ENCODE results near the gene MBD6. TPM values are rescaled to one million over a fixed set of nuclear protein-coding genes. Genes with fewer than 3 reads are reported as not detected.

Gene MBD6
- polyA plus RNA-seq, 1 donor (not counting 4 experiments of a cell fraction or from before 2014, with no cell fraction given) = 1.8 TPM

DNA sequence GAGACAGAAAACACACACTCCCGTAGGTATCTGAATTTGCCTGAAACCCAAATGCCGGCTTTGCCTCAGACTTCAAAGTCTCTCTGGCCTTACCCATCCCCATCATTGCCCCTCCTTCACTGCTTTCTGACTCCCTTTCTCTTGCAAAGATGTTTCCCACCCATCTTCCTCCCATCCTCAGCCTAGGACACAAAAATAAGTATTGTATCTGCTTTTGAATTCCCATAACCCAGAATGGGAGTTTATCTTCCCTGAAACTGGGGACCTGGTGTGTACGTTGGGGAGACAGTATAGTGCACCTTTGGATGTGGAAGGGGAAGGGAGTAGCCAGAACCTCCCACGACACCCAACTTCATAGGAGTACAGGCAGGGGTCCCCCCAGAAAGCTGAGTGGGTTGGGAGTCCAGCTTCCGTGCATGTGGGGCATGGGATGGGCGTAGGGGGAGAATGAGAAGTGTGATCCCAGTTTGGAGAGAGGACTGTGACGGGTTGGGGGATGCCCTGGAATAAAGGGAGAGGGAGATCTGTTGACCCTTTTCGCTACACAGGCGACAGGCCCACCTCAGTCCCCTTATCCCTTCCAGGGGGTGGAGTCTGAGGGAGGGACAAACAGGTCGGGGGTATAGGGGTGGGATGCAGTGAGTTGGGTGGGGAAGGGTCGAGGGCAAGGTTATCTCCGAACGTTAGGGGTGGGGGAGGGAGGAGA, 26.7 kb downstream of the MBD6 start:
- Histone ChIP-seq H3K79me2 (ENCODE audit: control insufficient read depth, insufficient read depth, low read length) (peaks cover 23% of the 10 kb centered on the region), H3K9ac (ENCODE audit: control insufficient read depth, extremely low read depth, insufficient read depth, low read length) (no peak overlapping the region), H3K9me1 (ENCODE audit: control insufficient read depth, extremely low read depth, insufficient read depth, low read length) (peaks cover 3% of the 10 kb centered on the region), H3K4me1 (ENCODE audit: control insufficient read depth, extremely low read depth, insufficient read depth, low read length) (peaks cover 20% of the 10 kb centered on the region), H3K27ac (ENCODE audit: control insufficient read depth, insufficient read depth, low read length) (no peak overlapping the region), H3K27me3 (ENCODE audit: control insufficient read depth, extremely low read depth, insufficient read depth, low read length) (peaks cover 26% of the 10 kb centered on the region), H3K9me3 (ENCODE audit: control insufficient read depth, low read depth, low read length) (no peaks in the 10 kb centered on the region), H3K4me3 (ENCODE audit: control insufficient read depth in 2 of 3, extremely low read depth in 1 of 3, insufficient read depth in 2 of 3, low read depth in 1 of 3, low read length in 3 of 3) (peak overlapping the region in 1 of 3 experiments; percentile 20), H3K4me2 (ENCODE audit: control insufficient read depth, extremely low read depth, insufficient read depth, low read depth, low read length) (peak overlapping the region; percentile 66), H3K36me3 (ENCODE audit: control insufficient read depth in 2 of 2, extremely low read depth in 1 of 2, insufficient read depth in 2 of 2, low read length in 2 of 2) (peaks cover 4 to 8% of the 10 kb centered on the region in 2 experiments), H4K20me1 (ENCODE audit: control insufficient read depth, extremely low read depth, insufficient read depth, low read length) (peaks cover 3% of the 10 kb centered on the region), H2AFZ (ENCODE audit: control insufficient read depth, low read length) (no peak overlapping the region)
- dilution Hi-C loops (cut with MboI; ENCODE audit: extremely low pct_ligation_motif_present, low sequenced_read_pairs) = no loop called here
- DNase-seq (ENCODE audit: low read depth, low spot score) (no peak), FAIRE-seq (no peak)
- TF ChIP-seq EZH2 (IDR thresholded peaks at IDR 0.05; ENCODE audit: low read length) = no peak
- TF ChIP-seq, protein P1, sequence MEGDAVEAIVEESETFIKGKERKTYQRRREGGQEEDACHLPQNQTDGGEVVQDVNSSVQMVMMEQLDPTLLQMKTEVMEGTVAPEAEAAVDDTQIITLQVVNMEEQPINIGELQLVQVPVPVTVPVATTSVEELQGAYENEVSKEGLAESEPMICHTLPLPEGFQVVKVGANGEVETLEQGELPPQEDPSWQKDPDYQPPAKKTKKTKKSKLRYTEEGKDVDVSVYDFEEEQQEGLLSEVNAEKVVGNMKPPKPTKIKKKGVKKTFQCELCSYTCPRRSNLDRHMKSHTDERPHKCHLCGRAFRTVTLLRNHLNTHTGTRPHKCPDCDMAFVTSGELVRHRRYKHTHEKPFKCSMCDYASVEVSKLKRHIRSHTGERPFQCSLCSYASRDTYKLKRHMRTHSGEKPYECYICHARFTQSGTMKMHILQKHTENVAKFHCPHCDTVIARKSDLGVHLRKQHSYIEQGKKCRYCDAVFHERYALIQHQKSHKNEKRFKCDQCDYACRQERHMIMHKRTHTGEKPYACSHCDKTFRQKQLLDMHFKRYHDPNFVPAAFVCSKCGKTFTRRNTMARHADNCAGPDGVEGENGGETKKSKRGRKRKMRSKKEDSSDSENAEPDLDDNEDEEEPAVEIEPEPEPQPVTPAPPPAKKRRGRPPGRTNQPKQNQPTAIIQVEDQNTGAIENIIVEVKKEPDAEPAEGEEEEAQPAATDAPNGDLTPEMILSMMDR (optimal IDR thresholded peaks at IDR 0.05 in 1 of 3, IDR thresholded peaks at IDR 0.05 in 1 of 3, conservative IDR thresholded peaks at IDR 0.05 in 1 of 3; ENCODE audit: extremely low read depth in 1 of 3, insufficient read depth in 2 of 3, low read length in 3 of 3) = no peak

DNA sequence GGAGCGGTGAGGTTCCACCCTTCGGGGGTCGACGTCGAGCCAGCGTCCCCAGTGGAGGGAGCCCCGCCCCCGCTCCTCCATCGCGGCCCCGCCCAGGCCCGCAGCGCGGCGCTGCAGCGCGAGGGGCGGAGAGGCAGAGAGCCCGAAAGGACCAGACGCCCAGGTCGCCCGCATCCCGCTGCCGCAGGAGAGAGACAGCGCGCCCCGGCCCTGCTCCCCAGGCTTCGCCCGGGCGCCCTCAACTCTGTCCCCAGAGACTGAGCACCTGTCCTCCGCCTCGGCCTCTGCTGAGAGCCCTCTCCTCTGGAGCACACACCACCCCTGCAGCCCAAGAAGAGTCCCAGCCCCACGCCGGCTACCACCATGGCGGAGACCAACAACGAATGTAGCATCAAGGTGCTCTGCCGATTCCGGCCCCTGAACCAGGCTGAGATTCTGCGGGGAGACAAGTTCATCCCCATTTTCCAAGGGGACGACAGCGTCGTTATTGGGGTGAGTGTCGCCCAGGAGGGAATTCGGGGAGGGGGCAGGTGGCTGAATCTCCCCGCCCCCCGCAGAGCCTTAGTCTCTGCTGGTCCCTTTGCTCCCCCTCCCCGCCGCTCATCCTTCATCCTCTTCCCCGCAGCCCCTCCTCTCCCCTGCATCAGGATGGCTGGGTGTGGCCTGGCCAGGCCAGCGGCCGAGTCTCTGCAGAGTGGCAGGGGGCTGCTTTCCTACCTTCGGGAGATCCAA, 27.5 kb downstream of the MBD6 start, which contains the start of gene KIF5A:
TSS of gene KIF5A (plus strand) at position 136 of the 732 bp plus-strand sequence. CDS start at position 364, 228 bp downstream.
- TF ChIP-seq, protein P1 (optimal IDR thresholded peaks at IDR 0.05 in 1 of 3, IDR thresholded peaks at IDR 0.05 in 1 of 3, conservative IDR thresholded peaks at IDR 0.05 in 1 of 3; ENCODE audit: extremely low read depth in 1 of 3, insufficient read depth in 2 of 3, low read length in 3 of 3) = no peak
- TF ChIP-seq EZH2 (IDR thresholded peaks at IDR 0.05; ENCODE audit: low read length) = peak; percentile 68
- peak within 1 kb of the TSS; percentile 66 for H3K4me2 ChIP-seq (ENCODE audit: control insufficient read depth, extremely low read depth, insufficient read depth, low read depth, low read length)
- dilution Hi-C loops (cut with MboI; ENCODE audit: extremely low pct_ligation_motif_present, low sequenced_read_pairs) = no loop called here
- H3K4me3 ChIP-seq (ENCODE audit: control insufficient read depth in 2 of 3, extremely low read depth in 1 of 3, insufficient read depth in 2 of 3, low read depth in 1 of 3, low read length in 3 of 3) = peak within 1 kb of the TSS in 2 of 3 experiments; percentile 20 to 43
- no peak for DNase-seq (ENCODE audit: low read depth, low spot score)
- H3K9ac ChIP-seq (ENCODE audit: control insufficient read depth, extremely low read depth, insufficient read depth, low read length) = no peak within 1 kb of the TSS
- H3K4me1 ChIP-seq (ENCODE audit: control insufficient read depth, extremely low read depth, insufficient read depth, low read length) = peaks cover 16% of the 10 kb centered on the region
- FAIRE-seq = no peak
- peaks cover 26% of the 10 kb centered on the region for H3K27me3 ChIP-seq (ENCODE audit: control insufficient read depth, extremely low read depth, insufficient read depth, low read length)
- no peaks in the 10 kb centered on the region for H3K9me3 ChIP-seq (ENCODE audit: control insufficient read depth, low read depth, low read length)
- H3K27ac ChIP-seq (ENCODE audit: control insufficient read depth, insufficient read depth, low read length) = no peak within 1 kb of the TSS
- H2AFZ ChIP-seq (ENCODE audit: control insufficient read depth, low read length) = peak within 1 kb of the TSS; percentile 37
- no peaks in the 10 kb centered on the region for H4K20me1 ChIP-seq (ENCODE audit: control insufficient read depth, extremely low read depth, insufficient read depth, low read length)
- peaks cover 0 to 3% of the 10 kb centered on the region in 2 experiments for H3K36me3 ChIP-seq (ENCODE audit: control insufficient read depth in 2 of 2, extremely low read depth in 1 of 2, insufficient read depth in 2 of 2, low read length in 2 of 2)
- H3K9me1 ChIP-seq (ENCODE audit: control insufficient read depth, extremely low read depth, insufficient read depth, low read length) = peaks cover 3% of the 10 kb centered on the region
- peaks cover 17% of the 10 kb centered on the region for H3K79me2 ChIP-seq (ENCODE audit: control insufficient read depth, insufficient read depth, low read length)

All from keratinocyte (primary cell).